Kidney epithelial cell (primary cell): ENCODE measurements around the gene R3HDM1. TPM values are rescaled to one million over a fixed set of nuclear protein-coding genes. Genes with fewer than 3 reads are reported as not detected.

Experiments used
- DNase-seq: peaks from one replicate; pipeline ENCODE4 v3.0.0-alpha.2; 2010; ENCODE audit warnings: low read depth
- H3K27me3 ChIP-seq: 2 replicates; pipeline ENCODE4 v1.6.0; 2011; ENCODE audit warnings: low read length; ENCODE audit not compliant: control insufficient read depth, insufficient read depth
- H3K36me3 ChIP-seq: 2 replicates; pipeline ENCODE4 v1.5.1; 2011; ENCODE audit warnings: low read length; ENCODE audit not compliant: control insufficient read depth, insufficient read depth
- H3K4me3 ChIP-seq: 2 replicates; pipeline ENCODE4 v1.5.1; 2011; ENCODE audit warnings: low read depth, mild to moderate bottlenecking, control low read depth, low read length
- total RNA-seq: library from RNA; depleted of rRNA; stranded (reverse); fragments of >200 nt; gene quantifications from 2 replicates; pipeline ENCODE4 v1.2.3, GENCODE V29; 2015
- TF ChIP-seq, protein P1 (sequence below): IDR thresholded peaks from 2 replicates; pipeline ENCODE4 v1.5.1; 2011; ENCODE audit warnings: mild to moderate bottlenecking, moderate library complexity, low read length, control low read depth, inconsistent platforms; ENCODE audit not compliant: insufficient read depth, poor library complexity, severe bottlenecking

The R3HDM1 gene
- total RNA-seq, 1 donor from 2014 or later, result 12.7 TPM

DNA sequence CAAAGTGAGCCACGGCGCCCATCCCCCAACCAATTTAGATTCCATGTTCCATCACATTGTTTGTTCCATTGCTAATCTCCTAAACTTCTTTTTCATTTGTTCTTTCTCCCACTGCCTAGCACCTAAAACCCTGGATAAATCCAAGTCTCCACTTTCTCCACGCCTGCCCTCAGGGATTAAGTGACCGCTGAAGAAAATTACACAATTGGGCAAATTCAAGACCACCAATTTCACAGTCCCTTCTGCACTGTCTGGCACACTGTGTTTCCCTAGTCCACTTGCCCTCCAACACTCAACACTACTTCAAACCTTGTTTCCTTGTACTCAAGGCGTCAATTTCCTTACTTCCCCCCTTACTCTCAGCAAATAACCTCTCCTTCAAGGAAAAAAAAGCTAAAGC is 205.3 kb downstream of the R3HDM1 start:
- DNase-seq, result no peak
- TF ChIP-seq, protein P1, sequence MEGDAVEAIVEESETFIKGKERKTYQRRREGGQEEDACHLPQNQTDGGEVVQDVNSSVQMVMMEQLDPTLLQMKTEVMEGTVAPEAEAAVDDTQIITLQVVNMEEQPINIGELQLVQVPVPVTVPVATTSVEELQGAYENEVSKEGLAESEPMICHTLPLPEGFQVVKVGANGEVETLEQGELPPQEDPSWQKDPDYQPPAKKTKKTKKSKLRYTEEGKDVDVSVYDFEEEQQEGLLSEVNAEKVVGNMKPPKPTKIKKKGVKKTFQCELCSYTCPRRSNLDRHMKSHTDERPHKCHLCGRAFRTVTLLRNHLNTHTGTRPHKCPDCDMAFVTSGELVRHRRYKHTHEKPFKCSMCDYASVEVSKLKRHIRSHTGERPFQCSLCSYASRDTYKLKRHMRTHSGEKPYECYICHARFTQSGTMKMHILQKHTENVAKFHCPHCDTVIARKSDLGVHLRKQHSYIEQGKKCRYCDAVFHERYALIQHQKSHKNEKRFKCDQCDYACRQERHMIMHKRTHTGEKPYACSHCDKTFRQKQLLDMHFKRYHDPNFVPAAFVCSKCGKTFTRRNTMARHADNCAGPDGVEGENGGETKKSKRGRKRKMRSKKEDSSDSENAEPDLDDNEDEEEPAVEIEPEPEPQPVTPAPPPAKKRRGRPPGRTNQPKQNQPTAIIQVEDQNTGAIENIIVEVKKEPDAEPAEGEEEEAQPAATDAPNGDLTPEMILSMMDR, result no peak
- no peaks in the 10 kb centered on the region for H3K36me3 ChIP-seq
- no peaks in the 10 kb centered on the region for H3K27me3 ChIP-seq
- H3K4me3 ChIP-seq, result no peak overlapping the region

DNA sequence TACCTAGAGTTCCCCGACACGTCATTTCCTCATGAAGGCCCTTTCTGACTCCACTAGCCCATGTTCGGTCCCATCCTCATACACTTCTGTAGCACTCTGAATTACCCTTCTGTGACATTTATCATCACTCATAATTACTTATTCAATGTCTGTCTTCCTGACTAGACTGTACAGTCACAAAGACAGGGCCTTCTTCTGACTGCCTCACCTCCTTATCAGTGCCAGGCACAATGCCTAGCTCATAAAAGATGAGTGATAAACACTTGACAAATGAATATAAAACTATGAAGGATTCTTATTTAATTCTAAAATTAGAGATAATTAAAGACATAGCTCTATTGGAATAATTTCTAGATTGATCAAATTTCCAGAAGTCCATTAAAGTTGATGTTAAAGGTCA is 208.9 kb downstream of the R3HDM1 start:
- Histone ChIP-seq H3K36me3 (no peaks in the 10 kb centered on the region), H3K27me3 (no peaks in the 10 kb centered on the region), H3K4me3 (no peak overlapping the region)
- TF ChIP-seq, protein P1, result no peak
- DNase-seq, result no peak

DNA sequence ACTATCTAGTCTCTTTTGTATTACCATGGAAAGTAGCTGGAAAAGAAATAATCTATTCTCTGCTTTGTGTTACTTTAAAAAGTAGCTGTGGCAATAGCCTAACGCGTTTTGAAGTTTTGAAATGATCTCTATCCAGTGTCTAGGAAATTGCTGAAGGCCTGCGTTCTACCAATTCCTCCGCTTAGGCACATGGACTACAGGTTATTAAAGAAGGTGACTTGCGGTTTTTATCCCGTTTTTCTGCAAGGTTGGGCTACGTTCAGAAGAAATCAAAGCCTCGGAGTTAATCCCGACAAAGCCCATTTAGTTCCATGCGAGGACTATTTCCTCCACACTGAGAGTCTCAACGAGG is 209.7 kb downstream of the R3HDM1 start:
- Histone ChIP-seq H3K4me3 (no peak overlapping the region), H3K27me3 (no peaks in the 10 kb centered on the region), H3K36me3 (no peaks in the 10 kb centered on the region)
- DNase-seq, result no peak
- TF ChIP-seq, protein P1, result no peak

DNA sequence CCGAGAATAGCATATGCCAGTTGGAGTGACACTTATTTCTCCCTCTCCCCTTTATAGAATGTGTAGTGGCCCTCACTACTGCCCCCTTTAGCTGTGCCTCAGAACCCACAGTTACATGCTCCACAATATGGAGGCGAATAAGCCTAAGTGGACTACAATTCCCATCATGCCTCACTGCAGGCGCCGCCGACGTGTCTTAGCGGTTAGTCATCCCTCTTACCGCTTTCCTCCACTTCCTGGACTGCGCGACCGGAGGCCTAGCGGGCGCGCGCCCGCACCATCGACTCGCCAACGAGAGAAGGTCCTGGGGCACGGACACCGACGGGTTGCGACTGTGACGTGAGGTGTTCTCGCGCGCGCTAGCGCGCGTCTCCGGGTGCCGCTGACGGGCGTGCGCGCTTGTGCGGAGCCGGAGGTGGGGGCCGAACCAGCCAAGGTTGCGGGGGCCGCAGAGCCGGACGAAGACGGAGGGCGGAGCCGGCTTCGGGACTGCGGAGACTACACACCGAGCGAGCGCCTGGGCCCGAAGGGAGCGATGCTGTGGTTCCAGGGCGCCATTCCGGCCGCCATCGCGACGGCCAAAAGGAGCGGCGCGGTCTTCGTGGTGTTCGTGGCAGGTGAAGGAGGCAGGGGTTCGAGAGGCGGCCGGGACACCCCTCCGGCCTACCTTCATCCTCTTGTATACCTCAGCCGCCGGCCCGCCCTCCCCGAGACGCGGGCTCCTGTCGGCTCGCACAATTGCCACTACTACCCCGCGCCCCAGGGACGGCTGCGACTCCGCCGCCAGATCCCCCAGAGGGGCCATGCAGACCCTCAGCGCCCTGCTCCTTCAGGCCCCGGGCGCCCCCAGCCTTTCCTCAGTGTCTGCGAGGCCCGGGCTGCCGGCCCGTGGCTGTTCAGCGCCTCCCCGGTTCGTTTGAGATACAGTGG is 210.4 kb downstream of the R3HDM1 start, which contains the start of gene UBXN4:
TSS of gene UBXN4 (plus strand) at position 461 of the 930 bp plus-strand sequence. CDS start at position 536, 75 bp downstream.
- peak; percentile 96 for DNase-seq
- Histone ChIP-seq H3K4me3 (peak within 1 kb of the TSS; percentile 62), H3K27me3 (no peaks in the 10 kb centered on the region), H3K36me3 (no peaks in the 10 kb centered on the region)
- TF ChIP-seq, protein P1, result peak; percentile 66

DNA sequence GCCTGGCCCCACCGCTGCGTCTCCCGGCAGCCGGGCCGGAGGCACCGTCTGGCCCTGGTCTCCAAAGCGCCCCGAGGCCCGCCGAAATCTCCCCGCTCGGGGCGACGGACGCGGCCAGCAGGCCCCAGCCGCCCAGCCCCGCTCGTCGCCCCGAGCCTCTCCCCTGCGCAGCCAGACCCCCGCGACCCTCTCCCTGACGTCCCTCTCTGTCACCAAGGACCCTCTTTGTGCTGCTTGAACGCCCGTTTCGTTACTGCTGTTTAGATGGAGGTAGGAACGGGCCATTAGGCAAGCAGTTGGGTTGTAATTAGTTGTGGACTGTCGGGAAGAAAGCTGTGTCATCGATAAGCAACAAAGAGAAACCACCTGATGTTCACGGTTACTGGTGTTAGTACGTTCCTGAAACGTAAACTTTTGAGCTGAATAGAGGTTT is 211.1 kb downstream of the R3HDM1 start:
- Histone ChIP-seq H3K27me3 (no peaks in the 10 kb centered on the region), H3K36me3 (no peaks in the 10 kb centered on the region), H3K4me3 (peak overlapping the region; percentile 62)
- DNase-seq, result peak; percentile 23
- TF ChIP-seq, protein P1, result no peak
